Measurements from ENCODE around the gene TMEM171. TPM values are rescaled to one million over a fixed set of nuclear protein-coding genes. Genes with fewer than 3 reads are reported as not detected.

TMEM171 gene
- total RNA-seq, 4 donors from 2014 or later, result 5.9 to 12.6 (median 9.1) TPM

DNA sequence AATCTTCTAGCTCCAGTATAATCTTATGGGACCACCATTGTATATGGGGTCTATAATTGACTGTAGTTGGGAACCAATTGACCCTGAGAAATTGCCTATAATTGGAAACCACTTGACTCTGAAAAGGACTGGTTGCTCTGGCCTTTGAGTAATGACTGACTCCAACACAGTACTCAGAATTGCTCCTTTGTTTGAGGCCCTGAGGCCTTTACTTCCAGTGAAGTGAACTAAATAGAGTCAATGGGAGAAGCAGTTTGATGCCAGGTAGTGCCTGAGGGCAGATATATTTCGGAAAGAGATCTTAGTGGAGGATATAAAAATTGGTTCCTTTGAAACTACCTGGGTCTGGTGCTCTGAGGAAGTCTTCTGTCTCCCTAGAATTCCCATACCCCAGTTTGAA is 16.0 kb upstream of the TMEM171 start:
- 38 to 44% methylated on average over 1 of the region's 1 CpG for WGBS, 2 donors
- Histone ChIP-seq H3K36me3 (no peaks in the 10 kb centered on the region), H3K9me3 (no peaks in the 10 kb centered on the region), H3K4me3 (no peak overlapping the region), H3K27ac (no peak overlapping the region), H3K4me1 (no peaks in the 10 kb centered on the region), H3K27me3 (no peaks in the 10 kb centered on the region)
- intact Hi-C loops (cut with DNase I), result no loop called here
- DNase-seq, result no peak
- no peak for TF ChIP-seq CTCF (IDR thresholded peaks at IDR 0.05)

DNA sequence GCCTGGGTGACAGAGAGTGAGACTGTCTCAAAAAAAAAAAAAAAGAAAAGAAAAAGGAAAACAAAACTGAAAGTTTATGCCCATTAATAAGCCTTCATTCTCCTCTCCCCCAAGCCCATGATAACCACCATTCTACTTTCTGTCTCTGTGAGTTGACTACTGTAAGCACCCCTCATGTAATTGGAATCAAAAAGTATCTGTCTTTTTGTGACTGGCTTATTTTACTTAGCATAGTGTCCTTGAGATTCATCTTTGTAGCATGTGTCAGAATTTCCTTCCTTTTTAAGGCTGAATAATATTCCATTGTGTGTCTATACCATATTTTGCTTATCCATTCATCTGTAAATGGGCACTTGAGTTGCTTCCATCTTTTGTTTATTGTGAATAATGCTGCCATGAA is 14.0 kb upstream of the TMEM171 start:
- H3K4me1 ChIP-seq, result no peaks in the 10 kb centered on the region
- TF ChIP-seq POLR2A (IDR thresholded peaks at IDR 0.05) (no peak), CTCF (IDR thresholded peaks at IDR 0.05) (no peak)
- intact Hi-C loops (cut with DNase I), result no loop called here
- H3K27me3 ChIP-seq, result no peaks in the 10 kb centered on the region
- H3K4me3 ChIP-seq, result no peak overlapping the region
- H3K9me3 ChIP-seq, result no peaks in the 10 kb centered on the region
- H3K36me3 ChIP-seq, result no peaks in the 10 kb centered on the region
- no peak for DNase-seq
- no peak overlapping the region for H3K27ac ChIP-seq

DNA sequence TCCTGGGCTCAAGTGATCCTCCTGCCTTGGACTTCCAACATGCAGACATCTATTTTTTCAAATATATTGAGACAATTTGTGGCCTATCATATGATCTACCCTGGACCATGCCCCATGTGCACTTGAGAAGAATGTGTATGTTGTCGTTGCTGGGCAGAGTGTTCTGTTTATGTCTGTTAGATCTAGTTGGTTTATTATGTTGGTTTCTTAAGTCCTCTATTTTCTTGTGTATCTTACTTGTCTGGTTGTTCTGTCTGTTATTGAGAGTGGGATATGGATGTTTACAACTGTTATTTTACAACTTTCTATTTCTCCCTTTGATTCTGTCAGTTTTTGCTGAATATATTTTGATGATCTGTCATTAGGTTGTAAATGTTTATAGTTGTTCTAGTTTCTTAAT is 10.2 kb upstream of the TMEM171 start:
- Histone ChIP-seq H3K27me3 (no peaks in the 10 kb centered on the region), H3K36me3 (no peaks in the 10 kb centered on the region), H3K27ac (no peak overlapping the region), H3K9me3 (no peaks in the 10 kb centered on the region), H3K4me1 (no peaks in the 10 kb centered on the region), H3K4me3 (no peak overlapping the region)
- intact Hi-C loops (cut with DNase I), result no loop called here
- 70 to 73% methylated on average over 1 of the region's 1 CpG for WGBS, 2 donors
- DNase-seq, result no peak
- TF ChIP-seq CTCF (IDR thresholded peaks at IDR 0.05), result no peak
- TF ChIP-seq POLR2A (IDR thresholded peaks at IDR 0.05), result no peak

DNA sequence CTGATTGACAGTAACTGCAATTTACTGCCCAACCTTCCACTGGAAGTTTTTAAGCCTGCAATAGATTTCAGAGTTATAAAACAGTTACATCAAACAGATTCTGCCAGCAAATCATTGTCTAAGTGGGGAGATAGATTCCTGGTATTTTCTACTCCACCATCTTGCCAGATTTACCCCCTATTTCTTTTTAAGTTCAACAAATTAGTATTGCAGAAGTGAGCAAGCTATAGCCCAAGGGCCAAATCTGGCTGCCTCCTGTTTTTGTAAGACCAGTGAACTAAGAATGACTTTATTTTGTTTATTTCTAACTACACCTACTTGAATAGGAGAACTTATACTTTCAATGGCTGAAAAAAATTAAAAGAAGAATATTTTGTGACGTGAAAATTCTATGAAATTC is 8.8 kb upstream of the TMEM171 start:
- no peaks in the 10 kb centered on the region for H3K36me3 ChIP-seq
- H3K9me3 ChIP-seq, result no peaks in the 10 kb centered on the region
- intact Hi-C loops (cut with DNase I), result no loop called here
- H3K27ac ChIP-seq, result no peak overlapping the region
- no peaks in the 10 kb centered on the region for H3K4me1 ChIP-seq
- no peaks in the 10 kb centered on the region for H3K27me3 ChIP-seq
- no peak for DNase-seq
- H3K4me3 ChIP-seq, result no peak overlapping the region
- no peak for TF ChIP-seq CTCF (IDR thresholded peaks at IDR 0.05)
- TF ChIP-seq POLR2A (IDR thresholded peaks at IDR 0.05), result no peak
- 70 to 87% methylated on average over 1 of the region's 1 CpG for WGBS, 2 donors

DNA sequence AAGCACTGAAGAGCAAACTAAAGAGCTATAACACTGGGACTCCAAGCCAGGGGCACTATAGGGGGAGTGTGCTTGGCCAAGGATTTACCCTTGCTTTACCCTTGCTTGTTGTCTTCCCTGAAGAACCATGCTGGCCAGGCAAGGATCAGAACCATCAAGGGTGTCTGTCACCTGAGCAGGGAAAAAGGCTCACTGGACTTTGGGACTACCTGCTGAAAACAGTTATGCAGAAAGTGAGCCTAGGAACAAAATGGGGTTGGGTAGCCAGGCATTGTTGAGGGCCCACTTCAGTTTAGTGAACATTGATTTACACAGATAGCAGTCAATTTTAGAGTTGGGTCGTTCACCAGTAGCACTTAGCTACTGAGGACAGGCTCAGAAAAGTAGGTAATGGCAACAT is 8.0 kb upstream of the TMEM171 start:
- no peak overlapping the region for H3K4me3 ChIP-seq
- no peak for DNase-seq

More for the DNA sequence above, 8.0 kb upstream of the TMEM171 start:
- H3K27me3 ChIP-seq, result no peaks in the 10 kb centered on the region
- no peaks in the 10 kb centered on the region for H3K36me3 ChIP-seq
- 70 to 72% methylated on average over 1 of the region's 1 CpG for WGBS, 2 donors
- H3K4me1 ChIP-seq, result no peaks in the 10 kb centered on the region
- H3K9me3 ChIP-seq, result no peaks in the 10 kb centered on the region
- no peak overlapping the region for H3K27ac ChIP-seq
- TF ChIP-seq CTCF (IDR thresholded peaks at IDR 0.05) (no peak), POLR2A (IDR thresholded peaks at IDR 0.05) (no peak)
- intact Hi-C loops (cut with DNase I), result no loop called here

Measured in esophagus squamous epithelium (tissue), 5 donors.